ENCODE data around the gene GNAS-AS1.

The GNAS-AS1 gene

DNA sequence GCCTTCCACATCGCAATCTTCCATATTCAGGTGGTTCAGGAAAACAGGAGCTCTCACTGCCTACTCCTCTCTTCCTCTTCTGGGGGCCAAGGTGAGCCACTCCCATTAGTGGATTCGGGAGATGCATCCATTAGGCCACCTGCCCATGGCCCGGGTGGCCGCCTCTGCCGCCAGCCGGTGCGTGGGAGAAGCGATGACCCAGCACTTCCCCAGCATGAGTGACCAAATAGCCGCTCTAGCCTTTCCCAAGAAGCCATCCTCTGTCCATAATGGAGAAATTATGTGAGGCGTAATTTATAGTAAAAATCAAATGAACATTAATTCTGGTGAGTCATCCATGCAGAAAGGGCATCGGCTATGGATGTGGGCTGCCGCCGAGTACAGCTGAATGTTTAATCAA, 39.4 kb downstream of the GNAS-AS1 start:
- DNase-seq (ENCODE audit: low read depth in 2 of 3, low spot score in 1 of 3) = no peak

DNA sequence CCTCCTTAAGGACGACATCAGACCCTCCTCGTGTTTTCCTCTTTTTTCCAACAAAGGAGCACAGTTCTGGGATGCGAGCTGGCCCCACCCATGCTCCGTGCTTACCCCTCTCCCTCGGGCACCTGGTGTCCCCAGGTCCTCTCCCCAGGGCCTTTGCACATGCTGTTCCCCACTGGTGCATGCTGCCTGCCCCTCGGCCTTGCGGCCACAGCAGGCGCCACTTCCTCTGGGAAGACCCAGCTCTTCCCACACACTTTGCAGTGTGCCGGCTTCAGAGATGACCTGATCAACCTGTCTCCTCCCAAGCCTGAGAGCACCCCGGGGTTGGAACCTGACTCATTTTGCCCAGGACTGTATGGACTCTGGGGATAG, 39.8 kb downstream of the GNAS-AS1 start:
- no peak for DNase-seq (ENCODE audit: low read depth in 2 of 3, low spot score in 1 of 3)

GRCh38 chr20:58810116-58810878, 40.4 kb downstream of the GNAS-AS1 start:
- no peak for DNase-seq (ENCODE audit: low read depth in 2 of 3, low spot score in 1 of 3)

- DNase-seq (ENCODE audit: low read depth in 2 of 3, low spot score in 1 of 3) = no peak
Measured at GRCh38 chr20:58808271-58809046, 42.2 kb downstream of the GNAS-AS1 start.

DNA sequence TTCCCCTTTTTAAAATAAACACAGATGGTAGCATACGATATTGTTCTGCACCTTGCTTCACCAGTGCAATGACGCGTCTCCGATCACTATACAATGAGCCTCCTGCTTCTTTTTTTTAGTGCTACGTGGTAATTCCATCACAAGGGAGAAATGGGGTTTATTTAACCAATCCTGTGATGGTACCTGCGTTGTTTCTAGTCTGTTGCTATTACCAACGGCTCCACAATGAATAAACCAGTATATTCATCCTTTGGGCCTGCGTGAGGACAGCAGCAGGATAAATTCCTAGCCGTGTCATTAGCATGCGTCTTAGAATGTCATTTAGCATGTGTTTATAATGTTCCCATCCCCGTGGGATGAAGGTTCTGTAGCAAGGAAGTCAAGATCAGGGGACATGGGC, 42.9 kb downstream of the GNAS-AS1 start:
- DNase-seq (ENCODE audit: low read depth in 2 of 3, low spot score in 1 of 3) = no peak

- DNase-seq (ENCODE audit: low read depth in 2 of 3, low spot score in 1 of 3) = no peak
Measured at GRCh38 chr20:58803533-58803932, 47.2 kb downstream of the GNAS-AS1 start.

- DNase-seq (ENCODE audit: low read depth in 2 of 3, low spot score in 1 of 3) = no peak
Measured at GRCh38 chr20:58802061-58802460, 48.6 kb downstream of the GNAS-AS1 start.

GRCh38 chr20:58800134-58800871, 50.4 kb downstream of the GNAS-AS1 start:
- DNase-seq (ENCODE audit: low read depth in 2 of 3, low spot score in 1 of 3) = no peak

DNA sequence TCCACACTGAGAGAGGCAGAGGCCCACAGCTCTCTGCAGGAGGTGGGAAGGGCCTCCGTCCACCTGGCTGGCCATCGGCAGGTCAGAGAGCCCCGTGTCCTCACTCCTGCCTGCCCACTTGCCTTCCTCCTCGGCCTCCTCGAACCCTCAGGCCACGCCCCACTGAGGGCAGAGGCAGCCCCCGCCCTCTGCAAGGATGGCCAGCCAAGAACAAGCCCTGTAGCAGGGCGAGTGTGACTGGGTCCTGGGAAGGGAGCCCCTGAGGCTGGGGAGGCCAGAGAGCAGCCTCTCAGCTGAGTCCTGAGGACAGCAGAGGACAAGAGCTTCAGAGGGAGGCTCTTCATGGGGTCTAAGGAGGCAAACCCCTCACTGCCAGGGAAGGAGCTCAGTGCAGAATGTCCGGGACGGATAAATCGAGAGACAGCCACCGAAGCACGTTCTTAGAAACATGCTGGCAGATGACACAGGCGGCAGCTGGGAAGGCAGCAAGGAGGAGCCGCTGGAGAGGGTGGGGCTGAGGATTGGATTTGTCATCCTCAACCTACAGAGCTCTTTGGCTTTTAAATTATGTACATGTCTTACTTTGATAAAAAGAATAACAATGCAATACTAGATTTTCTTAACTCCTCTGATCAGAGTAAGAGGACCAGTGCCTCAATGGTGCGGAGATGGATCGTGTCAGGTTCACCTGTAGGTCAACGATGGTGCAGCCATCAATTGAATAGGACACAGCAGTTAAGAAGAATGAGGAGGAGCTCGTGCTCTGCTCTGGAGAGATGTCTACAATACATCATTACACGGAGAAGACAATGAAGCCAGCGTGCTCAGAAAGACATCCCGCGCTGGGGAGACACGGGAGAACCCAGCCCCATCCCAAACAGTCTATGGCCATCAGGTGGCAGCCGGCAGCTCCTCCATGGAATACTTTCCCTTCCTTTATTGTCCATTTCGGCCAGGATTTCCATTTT, 53.0 kb downstream of the GNAS-AS1 start:
- DNase-seq (ENCODE audit: low read depth in 2 of 3, low spot score in 1 of 3) = no peak

- no peak for DNase-seq (ENCODE audit: low read depth in 2 of 3, low spot score in 1 of 3)
Measured at GRCh38 chr20:58795923-58796245, 54.8 kb downstream of the GNAS-AS1 start.

DNA sequence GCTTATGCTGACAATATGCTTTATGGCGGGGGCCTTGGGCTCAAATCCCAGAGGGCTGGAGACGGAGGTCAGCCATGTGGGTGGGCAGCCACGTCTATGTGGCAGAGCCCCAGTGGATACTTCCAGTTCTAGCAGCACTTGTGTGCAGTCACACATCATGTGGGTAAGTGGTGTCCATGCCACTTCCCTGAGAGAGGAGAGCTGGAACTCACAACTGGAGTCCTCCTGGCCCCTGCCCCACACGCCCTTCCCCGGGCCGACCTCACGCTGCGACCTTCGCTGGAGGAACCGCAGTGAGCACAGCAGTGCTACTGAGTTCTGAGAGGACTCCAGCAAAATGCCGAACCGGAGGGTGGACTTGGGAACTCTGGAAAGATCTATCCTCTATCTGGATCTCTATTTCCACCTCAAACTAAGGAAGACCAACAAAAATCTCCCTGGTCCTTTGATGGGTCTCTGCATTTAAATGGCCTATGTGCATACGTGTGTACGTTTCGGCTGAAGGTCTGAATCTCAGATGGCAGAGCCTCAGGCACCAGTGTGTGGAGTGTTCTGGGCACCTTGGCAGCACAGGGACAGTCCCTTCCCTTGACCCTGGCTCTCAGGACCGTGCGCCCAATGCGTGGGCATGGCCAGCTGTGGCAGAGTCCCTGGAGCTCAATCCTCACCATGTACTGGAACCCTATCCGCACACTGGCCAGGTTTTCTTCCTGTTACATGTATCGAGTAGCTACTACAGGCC, 55.4 kb downstream of the GNAS-AS1 start:
- DNase-seq (ENCODE audit: low read depth in 2 of 3, low spot score in 1 of 3) = no peak

- DNase-seq (ENCODE audit: low read depth in 2 of 3, low spot score in 1 of 3) = no peak
Measured at GRCh38 chr20:58794510-58795180, 56.1 kb downstream of the GNAS-AS1 start.

DNA sequence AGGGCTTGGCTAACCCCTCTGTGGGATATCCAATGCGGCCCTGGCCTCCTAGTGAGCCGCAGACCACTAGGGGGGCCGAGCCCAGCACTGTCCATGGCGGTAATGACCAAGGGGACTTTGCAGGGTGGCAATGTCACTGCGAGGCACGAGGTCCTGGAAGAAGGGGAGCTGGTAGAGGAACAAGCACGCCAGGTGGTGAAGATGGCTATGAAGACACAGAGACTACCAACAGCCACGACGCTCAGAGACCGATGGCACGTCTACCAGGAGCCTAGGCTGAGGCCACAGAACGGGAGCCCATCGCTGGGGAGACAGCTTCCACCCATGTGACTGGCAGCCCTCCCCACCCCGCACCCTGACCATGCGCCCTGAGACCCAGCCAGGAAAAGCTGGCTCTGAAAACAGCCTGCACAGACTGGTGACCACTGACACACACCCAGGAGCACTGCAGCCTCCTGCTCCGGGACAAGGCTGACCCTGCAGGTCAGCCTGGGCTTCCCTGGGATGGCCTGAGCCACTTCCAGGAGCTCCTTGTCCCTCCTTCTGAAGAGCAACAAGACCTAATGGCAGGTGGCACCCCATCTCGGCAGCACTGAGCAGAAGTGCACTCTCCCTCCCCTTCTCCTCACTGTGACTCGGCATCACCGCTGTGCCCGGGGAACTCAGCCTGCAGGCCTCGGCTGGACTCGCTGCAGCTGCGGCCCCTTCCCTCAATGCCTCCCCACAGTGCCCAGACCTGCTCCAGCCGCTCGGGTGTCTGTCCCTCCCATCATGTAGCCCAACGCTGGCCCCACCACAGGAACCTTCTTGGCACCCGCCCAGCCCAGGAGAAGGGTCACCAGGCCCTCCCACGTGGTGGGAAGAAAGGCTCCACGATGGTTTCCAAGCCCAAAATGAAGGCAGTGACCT, 56.9 kb downstream of the GNAS-AS1 start:
- DNase-seq (ENCODE audit: low read depth in 2 of 3, low spot score in 1 of 3) = no peak

- DNase-seq (ENCODE audit: low read depth in 2 of 3, low spot score in 1 of 3) = no peak
Measured at GRCh38 chr20:58792426-58792825, 58.3 kb downstream of the GNAS-AS1 start.

DNA sequence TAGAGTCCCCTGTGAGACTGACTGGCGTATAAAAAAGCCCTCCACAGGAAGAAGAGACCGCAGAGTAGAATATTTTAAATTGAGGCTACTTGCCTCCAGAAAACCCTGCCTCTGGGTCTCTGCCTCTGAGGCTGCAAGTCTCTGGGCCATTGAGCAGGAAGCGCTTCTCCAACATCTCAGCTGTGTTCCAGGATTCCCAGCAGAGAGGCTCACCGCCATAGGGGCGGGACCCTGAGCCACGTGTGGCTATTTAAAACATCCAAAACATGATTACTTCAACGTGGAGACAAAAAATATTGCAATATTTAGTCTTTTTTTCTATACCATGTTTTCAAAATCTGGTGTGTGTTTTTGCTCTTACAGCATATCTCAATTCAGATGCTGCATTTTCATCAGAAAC, 59.4 kb downstream of the GNAS-AS1 start:
- no peak for DNase-seq (ENCODE audit: low read depth in 2 of 3, low spot score in 1 of 3)

- no peak for DNase-seq (ENCODE audit: low read depth in 2 of 3, low spot score in 1 of 3)
Measured at GRCh38 chr20:58790454-58790853, 60.2 kb downstream of the GNAS-AS1 start.

DNA sequence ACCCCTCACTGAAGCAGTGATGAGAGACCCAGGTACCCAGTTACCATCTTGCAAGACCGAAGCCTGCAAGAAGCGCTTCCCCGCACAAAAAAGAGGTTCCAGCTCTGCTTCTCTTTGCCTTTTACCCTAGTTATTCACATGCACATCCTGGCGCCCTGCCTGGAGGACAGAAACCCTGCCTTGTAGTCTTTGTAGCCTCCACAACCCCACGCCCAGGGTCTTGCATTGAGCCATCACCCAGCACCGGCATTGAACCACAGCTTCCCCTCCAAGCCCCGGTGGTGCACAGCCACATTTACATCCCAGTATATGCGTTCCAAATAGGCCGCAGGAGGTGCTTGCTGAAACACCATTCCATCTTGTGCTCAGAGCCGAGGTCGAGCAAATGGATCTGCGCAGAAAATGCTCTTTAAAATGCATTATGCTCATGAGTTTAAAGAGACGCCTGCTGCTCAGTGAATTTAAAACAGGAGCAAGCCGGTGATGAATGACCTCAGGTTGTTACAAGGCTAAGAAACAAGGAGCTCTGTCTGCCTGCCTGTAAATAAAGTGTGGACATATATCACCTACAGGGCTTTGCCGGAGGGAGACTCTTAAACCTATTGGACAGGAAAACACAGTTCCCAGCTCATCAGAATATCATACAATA, 61.7 kb downstream of the GNAS-AS1 start:
- DNase-seq (ENCODE audit: low read depth in 2 of 3, low spot score in 1 of 3) = no peak
